Cardiac fibroblast (primary cell): ENCODE data around the gene KXD1.

Experiments used
- DNase-seq, 2 donors: peaks; one replicate each; pipeline versions ENCODE4 v3.0.0 to v3.0.0-alpha.2; 2010; ENCODE audit warnings: low read depth in 2 of 2
- H3K4me3 ChIP-seq, 2 donors: replicated peaks in 1 of 2; 1 replicate in 1 of 2; 2 replicates in 1 of 2; pipeline ENCODE4 v1.5.1; 2011; ENCODE audit warnings: low read depth in 2 of 2, low read length in 2 of 2, mild to moderate bottlenecking in 2 of 2, moderate library complexity in 1 of 2
- CTCF ChIP-seq: IDR thresholded peaks from one replicate; pipeline ENCODE4 v1.5.1; 2011; ENCODE audit warnings: low read depth, mild to moderate bottlenecking, low read length, inconsistent platforms

KXD1 gene

GRCh38 chr19:18562086-18562485 is 4.4 kb downstream of the KXD1 start:
- no peak overlapping the region for H3K4me3 ChIP-seq
- TF ChIP-seq CTCF, result no peak
- peak; percentile 56 to 94 for DNase-seq

- no peak overlapping the region for H3K4me3 ChIP-seq
- no peak for DNase-seq
- TF ChIP-seq CTCF, result no peak
These were observed 9.3 kb downstream of the KXD1 start for GRCh38 chr19:18566953-18567352.

DNA sequence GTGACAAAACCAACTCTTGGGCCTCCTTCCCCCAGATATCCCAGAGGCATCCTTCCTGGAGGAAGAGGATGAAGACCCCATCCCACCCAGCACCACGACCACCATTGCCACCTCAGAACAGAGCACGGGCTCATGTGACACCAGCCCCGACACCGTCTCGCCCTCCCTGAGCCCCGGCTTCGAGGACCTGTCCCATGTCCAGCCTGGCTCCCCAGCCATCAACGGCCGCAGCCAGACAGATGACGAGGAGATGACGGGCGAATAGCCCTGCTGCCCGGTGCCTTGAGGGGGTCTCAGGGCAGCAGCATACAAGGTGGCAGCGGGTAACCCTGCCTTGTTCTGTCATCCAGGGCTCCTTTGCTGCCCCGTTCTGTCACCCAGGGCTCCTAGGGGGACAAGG is 10.7 kb downstream of the KXD1 start:
- no peak overlapping the region for H3K4me3 ChIP-seq
- no peak for DNase-seq
- TF ChIP-seq CTCF, result no peak

GRCh38 chr19:18571564-18572344 is 14.1 kb downstream of the KXD1 start, which contains the start of gene UBA52:
TSS of gene UBA52 (plus strand) at chr19:18571857. CDS start at chr19:18573301, 1,444 bp downstream.
- DNase-seq, result peak; percentile 97 to 98
- no peak for TF ChIP-seq CTCF
- H3K4me3 ChIP-seq, result peak within 1 kb of the TSS; percentile 79 to 98

GRCh38 chr19:18574691-18575291 is 17.1 kb downstream of the KXD1 start:
- DNase-seq, result no peak
- no peak for TF ChIP-seq CTCF
- no peak overlapping the region for H3K4me3 ChIP-seq

GRCh38 chr19:18576383-18576782 is 18.7 kb downstream of the KXD1 start:
- no peak for TF ChIP-seq CTCF
- no peak overlapping the region for H3K4me3 ChIP-seq
- no peak for DNase-seq
